Testis (tissue), 3 donors: Measurements from ENCODE around the gene OR10H4. TPM values are rescaled to one million over a fixed set of nuclear protein-coding genes. Genes with fewer than 3 reads are reported as not detected.
"Not testable (repeated sequence)": the region's sequence is repeated elsewhere in the genome, so short reads cannot be mapped to it uniquely, and the experiment has no call there.

ENCODE experiments used
- DNase-seq: peaks from one replicate; pipeline ENCODE4 v3.0.0-alpha.2; 2019
- H3K27ac ChIP-seq, 2 donors: fragments of 200-600 bp; sonication (generic); one replicate each; pipeline ENCODE4 v1.5.1; 2019
- H3K27me3 ChIP-seq: fragments of 200-600 bp; sonication (generic); one replicate; pipeline ENCODE4 v1.5.1; 2019
- H3K36me3 ChIP-seq: fragments of 200-600 bp; sonication (generic); one replicate; pipeline ENCODE4 v1.5.1; 2017; ENCODE audit warnings: low read depth; ENCODE audit errors: missing control alignments
- H3K4me1 ChIP-seq: fragments of 200-600 bp; sonication (generic); one replicate; pipeline ENCODE4 v1.5.1; 2019
- H3K4me3 ChIP-seq, 2 donors: fragments of 200-600 bp; sonication (generic); one replicate each; pipeline ENCODE4 v1.5.1; 2017 to 2019
- H3K9me3 ChIP-seq: fragments of 200-600 bp; sonication (generic); one replicate; pipeline ENCODE4 v1.5.1; 2017
- CTCF ChIP-seq, 3 experiments: fragments of 450-650 bp in 2 of 3; fragments of 200-600 bp in 1 of 3; sonication (generic) in 1 of 3; IDR thresholded peaks; one replicate each; pipeline ENCODE4 v1.5.1; 2016 to 2019; ENCODE audit warnings: antibody characterized with exemption in 3 of 3, mild to moderate bottlenecking in 2 of 3, moderate library complexity in 1 of 3
- POLR2A ChIP-seq: fragments of 450-650 bp; IDR thresholded peaks from one replicate; pipeline ENCODE4 v1.6.1; 2017; ENCODE audit warnings: antibody characterized with exemption, mild to moderate bottlenecking, moderate library complexity
- WGBS, 2 donors: methylation state at CpG; one replicate each; pipeline ENCODE4 v1.1.5; 2018; 5-methylcytosine and 5-hydroxymethylcytosine counted together
- intact Hi-C: fragments of 100-400 bp; cut with DNase I; formaldehyde crosslinking; loops from one replicate; pipeline ENCODE4 v1.15.1; 2023; ENCODE audit warnings: low total_unique reads
- polyA plus RNA-seq: library from polyadenylated mRNA; stranded (reverse); fragments of 350-450 nt; fragmentation: Illumina TruSeq; extraction: RNeasy Lipid Tissue Mini Kit (QIAGEN cat#74804); gene quantifications from one replicate; pipeline ENCODE4 v1.2.3, GENCODE V29; 2014; ENCODE audit warnings: low read depth, low replicate concordance; ENCODE audit not compliant: insufficient read depth
- total RNA-seq, 2 donors: library from RNA; depleted of rRNA; stranded (reverse); fragments of >200 nt; gene quantifications; one replicate each; pipeline ENCODE4 v1.2.3, GENCODE V29; 2016

The OR10H4 gene
- total and polyA plus RNA-seq, 3 donors from 2014 or later = 0.31 TPM; not detected in 2

DNA sequence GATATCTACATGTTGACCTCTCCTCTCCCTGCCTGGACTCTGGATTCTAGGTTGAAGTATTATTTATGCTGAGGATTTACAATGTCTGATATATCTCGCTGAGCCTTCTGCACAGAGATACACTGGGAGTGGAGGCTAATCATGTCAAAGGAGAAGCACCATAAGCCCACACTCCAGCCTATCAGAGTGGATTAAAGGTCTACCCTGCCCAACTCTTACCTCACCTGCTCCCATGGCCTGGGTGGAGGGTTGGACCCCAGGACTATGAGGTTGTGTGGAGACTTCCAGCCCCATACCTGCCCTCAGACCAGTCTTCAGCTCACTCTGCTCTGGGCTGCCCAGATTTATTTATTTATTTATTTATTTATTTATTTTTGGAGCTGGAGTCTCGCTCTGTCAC lies 15.4 kb downstream of the OR10H4 start:
- WGBS, 2 donors = 67 to 78% methylated on average over 2 of the region's 2 CpGs
- TF ChIP-seq CTCF (IDR thresholded peaks at IDR 0.05) (no peak), POLR2A (no peak)
- intact Hi-C loops = no loop called here
- H3K27ac ChIP-seq = no peak overlapping the region
- H3K4me1 ChIP-seq = no peaks in the 10 kb centered on the region
- no peaks in the 10 kb centered on the region for H3K27me3 ChIP-seq
- H3K4me3 ChIP-seq = no peak overlapping the region
- H3K9me3 ChIP-seq = no peaks in the 10 kb centered on the region
- DNase-seq = no peak
- H3K36me3 ChIP-seq = no peaks in the 10 kb centered on the region

DNA sequence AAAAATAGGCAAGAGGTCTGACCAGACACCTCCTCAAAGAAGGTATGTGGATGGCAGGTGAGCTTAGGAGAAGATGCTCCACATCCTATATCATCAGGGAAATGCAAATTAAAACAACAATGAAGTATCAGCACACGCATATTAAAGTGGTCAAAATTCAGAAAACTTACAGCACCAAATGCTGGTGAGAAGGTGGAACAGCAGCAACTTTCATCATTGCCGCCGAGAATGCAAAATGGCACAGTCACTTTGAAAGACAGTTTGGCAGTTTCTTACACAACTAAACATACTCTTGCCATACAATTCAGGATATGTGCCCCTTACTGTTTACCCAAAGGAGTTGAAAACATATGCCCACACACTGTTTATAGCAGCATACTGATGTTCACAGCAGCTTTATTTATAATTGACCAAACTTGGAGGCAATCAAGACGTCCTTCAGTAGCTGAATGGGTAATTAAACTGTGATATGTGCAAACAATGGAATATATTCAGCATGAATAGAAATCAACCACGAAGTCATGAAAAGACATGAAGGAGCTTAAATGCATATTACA lies 22.5 kb downstream of the OR10H4 start:
- Histone ChIP-seq H3K27ac (no peak overlapping the region), H3K36me3 (no peaks in the 10 kb centered on the region), H3K4me3 (no peak overlapping the region), H3K4me1 (no peaks in the 10 kb centered on the region), H3K27me3 (no peaks in the 10 kb centered on the region), H3K9me3 (no peaks in the 10 kb centered on the region)
- DNase-seq = no peak
- no peak for TF ChIP-seq POLR2A
- no peak for TF ChIP-seq CTCF (IDR thresholded peaks at IDR 0.05)
- 60 to 63% methylated on average over 5 of the region's 5 CpGs for WGBS, 2 donors
- intact Hi-C loops = no loop called here

GRCh38 chr19:15972043-15972442 lies 23.2 kb downstream of the OR10H4 start:
- H3K9me3 ChIP-seq, DNase-seq, H3K36me3 ChIP-seq, intact Hi-C loops, H3K27me3 ChIP-seq, H3K27ac ChIP-seq, H3K4me3 ChIP-seq, H3K4me1 ChIP-seq: not testable (repeated sequence)

GRCh38 chr19:15974856-15975255 lies 26.0 kb downstream of the OR10H4 start:
- H3K9me3 ChIP-seq = no peaks in the 10 kb centered on the region
- no peak for TF ChIP-seq CTCF (IDR thresholded peaks at IDR 0.05)
- TF ChIP-seq POLR2A = no peak
- H3K27me3 ChIP-seq = no peaks in the 10 kb centered on the region
- DNase-seq = no peak
- WGBS, 2 donors = 72 to 74% methylated on average over 5 of the region's 5 CpGs
- H3K27ac ChIP-seq = no peak overlapping the region
- H3K4me1 ChIP-seq = no peaks in the 10 kb centered on the region
- intact Hi-C loops = no loop called here
- no peaks in the 10 kb centered on the region for H3K36me3 ChIP-seq
- H3K4me3 ChIP-seq = no peak overlapping the region

GRCh38 chr19:15976836-15977689 lies 28.3 kb downstream of the OR10H4 start:
- Histone ChIP-seq H3K4me1 (no peaks in the 10 kb centered on the region), H3K9me3 (no peaks in the 10 kb centered on the region), H3K27me3 (no peaks in the 10 kb centered on the region), H3K36me3 (no peaks in the 10 kb centered on the region), H3K27ac (no peak overlapping the region), H3K4me3 (no peak overlapping the region)
- DNase-seq = peak; percentile 28
- intact Hi-C loops = no loop called here
- TF ChIP-seq POLR2A (no peak), CTCF (IDR thresholded peaks at IDR 0.05) (no peak)
- 51 to 61% methylated on average over 10 of the region's 10 CpGs for WGBS, 2 donors
